Kidney (tissue), 2 donors: ENCODE results near the gene UGCG. TPM values are rescaled to one million over a fixed set of nuclear protein-coding genes. Genes with fewer than 3 reads are reported as not detected.

Source experiments
- microRNA-seq: library from miRNA; unstranded; fragments of <30 nt; microRNA quantifications from one replicate; pipeline ENCODE4 v1.2.0, GENCODE V29; 2020
- polyA plus RNA-seq: library from polyadenylated mRNA; stranded (reverse); fragments of 350-450 nt; fragmentation: Illumina TruSeq; extraction: RNeasy Lipid Tissue Mini Kit (QIAGEN cat#74804); gene quantifications from one replicate; pipeline ENCODE4 v1.2.3, GENCODE V29; 2014; ENCODE audit warnings: low read depth, low replicate concordance; ENCODE audit not compliant: insufficient read depth
- total RNA-seq: library from RNA; stranded (reverse); fragmentation: NEBNext Ultra II Directional; extraction: Animal tissue kit (Norgen Biotek cat#: 25700); gene quantifications from one replicate; pipeline ENCODE4 v1.2.1, GENCODE V29; 2021
- donor health status: DM: yes; HTN: yes; CAD: no.

The UGCG gene
- total and polyA plus RNA-seq, 2 donors from 2014 or later: 20.8 to 113 TPM

Small RNAs within 50 kb of the gene (microRNA-seq; reads per million reads assigned to microRNA genes)
- gene MIR4668: not detected

Other genes with a start within 250 kb of the UGCG start
- 41.2 TPM for gene GNG10, start 235.2 kb upstream of the UGCG start, total RNA-seq
- gene GNG10, start 235.2 kb upstream of the UGCG start, polyA plus RNA-seq: 44.8 TPM
- gene SHOC1, start 101.9 kb upstream of the UGCG start, total RNA-seq: 0.16 TPM
- gene SHOC1, start 101.9 kb upstream of the UGCG start, polyA plus RNA-seq: 2.5 TPM